BLaER1 (cell line): ENCODE results near the gene TAS2R41.

ENCODE experiments used
- H3K27ac ChIP-seq: shearing (Covaris generic); formaldehyde crosslinking; 2 replicates; pipeline ENCODE4 v1.8.1; 2022
- H3K27me3 ChIP-seq: shearing (Covaris generic); formaldehyde crosslinking; 2 replicates; pipeline ENCODE4 v1.8.1; 2022
- H3K36me3 ChIP-seq: shearing (Covaris generic); formaldehyde crosslinking; 2 replicates; pipeline ENCODE4 v1.8.1; 2022
- H3K4me1 ChIP-seq: shearing (Covaris generic); formaldehyde crosslinking; 2 replicates; pipeline ENCODE4 v1.8.1; 2022
- H3K4me2 ChIP-seq: shearing (Covaris generic); formaldehyde crosslinking; 2 replicates; pipeline ENCODE4 v1.8.1; 2022
- H3K4me3 ChIP-seq: shearing (Covaris generic); formaldehyde crosslinking; 2 replicates; pipeline ENCODE4 v1.8.1; 2022
- H3K9ac ChIP-seq: shearing (Covaris generic); formaldehyde crosslinking; 2 replicates; pipeline ENCODE4 v1.8.1; 2022
- H3K9me3 ChIP-seq: shearing (Covaris generic); formaldehyde crosslinking; 2 replicates; pipeline ENCODE4 v1.8.1; 2022
- H4K20me1 ChIP-seq: shearing (Covaris generic); formaldehyde crosslinking; 2 replicates; pipeline ENCODE4 v1.8.1; 2022
- Cebpa-rat ChIP-seq: shearing (Covaris generic); IDR thresholded peaks from 2 replicates; pipeline ENCODE4 v1.8.1; 2022

TAS2R41 gene, protein sequence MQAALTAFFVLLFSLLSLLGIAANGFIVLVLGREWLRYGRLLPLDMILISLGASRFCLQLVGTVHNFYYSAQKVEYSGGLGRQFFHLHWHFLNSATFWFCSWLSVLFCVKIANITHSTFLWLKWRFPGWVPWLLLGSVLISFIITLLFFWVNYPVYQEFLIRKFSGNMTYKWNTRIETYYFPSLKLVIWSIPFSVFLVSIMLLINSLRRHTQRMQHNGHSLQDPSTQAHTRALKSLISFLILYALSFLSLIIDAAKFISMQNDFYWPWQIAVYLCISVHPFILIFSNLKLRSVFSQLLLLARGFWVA

DNA sequence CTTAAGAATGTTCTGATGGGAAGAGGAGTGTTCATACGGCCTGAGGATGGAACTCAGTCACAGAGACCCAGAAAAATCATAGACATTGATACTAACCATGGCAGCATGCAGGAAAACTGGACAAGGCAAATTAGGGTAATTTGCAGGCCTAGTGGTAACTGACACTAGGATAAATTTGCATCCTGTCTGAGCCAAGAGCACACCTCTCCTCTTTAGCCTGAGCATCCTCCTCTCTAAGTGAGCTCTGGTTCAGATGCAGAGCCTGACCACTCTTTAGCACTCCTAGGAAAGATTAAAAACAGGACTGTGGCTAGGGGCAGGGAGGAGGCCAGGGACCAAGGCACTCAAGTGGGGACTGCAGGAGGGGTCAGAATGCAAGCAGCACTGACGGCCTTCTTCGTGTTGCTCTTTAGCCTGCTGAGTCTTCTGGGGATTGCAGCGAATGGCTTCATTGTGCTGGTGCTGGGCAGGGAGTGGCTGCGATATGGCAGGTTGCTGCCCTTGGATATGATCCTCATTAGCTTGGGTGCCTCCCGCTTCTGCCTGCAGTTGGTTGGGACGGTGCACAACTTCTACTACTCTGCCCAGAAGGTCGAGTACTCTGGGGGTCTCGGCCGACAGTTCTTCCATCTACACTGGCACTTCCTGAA lies at the start of gene TAS2R41:
Gene TAS2R41, plus strand, starts transcription at position 373 of the 650 bp plus-strand sequence. Its CDS starts 0 bp downstream, at position 373.
- no peaks in the 10 kb centered on the region for H3K9me3 ChIP-seq
- no peak within 1 kb of the TSS for H3K27ac ChIP-seq
- no peaks in the 10 kb centered on the region for H3K27me3 ChIP-seq
- no peaks in the 10 kb centered on the region for H3K36me3 ChIP-seq
- no peak for TF ChIP-seq Cebpa-rat
- no peak within 1 kb of the TSS for H3K4me2 ChIP-seq
- H4K20me1 ChIP-seq, result no peaks in the 10 kb centered on the region
- H3K9ac ChIP-seq, result no peak within 1 kb of the TSS
- no peaks in the 10 kb centered on the region for H3K4me1 ChIP-seq
- H3K4me3 ChIP-seq, result no peak within 1 kb of the TSS

DNA sequence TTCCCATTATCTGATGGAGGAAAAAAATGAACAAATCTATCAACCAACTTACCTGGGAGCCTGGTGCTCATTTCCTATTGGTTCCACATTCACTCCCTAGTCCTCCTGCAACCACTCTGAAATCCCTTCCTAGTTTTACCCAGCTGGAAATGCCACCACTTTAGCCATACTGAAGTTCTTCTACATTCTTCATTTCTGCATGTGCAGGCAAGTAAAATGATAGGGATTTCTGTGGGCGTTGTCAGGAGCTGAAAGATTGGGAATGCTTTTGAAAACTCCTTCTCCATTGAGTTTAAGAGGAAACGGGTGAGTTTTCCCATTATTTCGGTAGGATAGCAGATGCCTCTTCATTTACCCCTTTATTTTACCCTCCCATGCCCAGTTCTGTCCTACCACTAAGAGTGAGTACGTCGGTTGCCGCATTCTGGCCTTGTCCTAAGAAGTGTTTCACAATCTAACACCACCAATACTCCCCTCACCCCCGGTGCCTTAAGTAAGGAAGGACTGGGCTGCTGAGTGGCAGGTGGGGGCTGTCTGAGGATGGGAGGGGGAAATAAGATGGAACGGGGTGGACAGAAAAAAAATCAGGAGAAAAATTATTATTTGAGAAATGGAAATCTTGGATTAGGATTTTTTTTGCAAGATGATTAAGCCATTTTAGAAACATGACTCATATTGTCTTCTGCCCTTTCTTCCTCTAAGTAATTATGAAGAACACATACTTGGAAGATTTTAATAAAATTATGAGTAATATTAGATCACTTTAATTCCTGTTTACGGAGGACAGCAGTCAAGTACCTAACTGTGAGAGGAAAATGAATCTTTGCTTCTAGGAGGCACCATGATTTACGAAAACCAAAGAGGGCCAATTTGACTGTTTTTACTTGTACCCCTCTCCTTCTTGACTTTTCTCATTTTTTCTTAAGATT lies 47.6 kb upstream of the TAS2R41 start:
- no peak for TF ChIP-seq Cebpa-rat
- H3K27ac ChIP-seq, result no peak overlapping the region
- no peaks in the 10 kb centered on the region for H3K9me3 ChIP-seq
- H3K9ac ChIP-seq, result no peak overlapping the region
- no peak overlapping the region for H3K4me2 ChIP-seq
- no peaks in the 10 kb centered on the region for H4K20me1 ChIP-seq
- H3K4me3 ChIP-seq, result no peak overlapping the region
- H3K36me3 ChIP-seq, result no peaks in the 10 kb centered on the region
- no peaks in the 10 kb centered on the region for H3K4me1 ChIP-seq
- no peaks in the 10 kb centered on the region for H3K27me3 ChIP-seq

DNA sequence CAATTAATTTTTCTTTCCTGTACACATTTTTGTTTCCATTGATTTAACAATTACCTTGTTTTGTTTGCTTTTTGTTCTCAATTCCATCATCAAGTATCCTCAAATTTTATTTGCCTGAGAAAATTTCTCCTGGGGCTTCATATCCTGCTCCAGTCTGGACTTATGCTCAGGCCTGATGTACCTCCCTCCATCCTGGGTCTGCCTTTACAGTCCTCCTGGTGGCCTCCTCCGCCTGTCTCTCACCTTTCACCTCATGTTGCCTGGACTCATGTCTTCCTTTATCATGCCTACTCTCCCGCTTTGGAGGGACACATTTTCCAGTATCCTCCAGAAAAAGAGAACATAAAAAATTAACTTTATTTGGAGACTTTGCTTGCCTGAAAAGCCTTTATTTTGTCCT lies 46.6 kb upstream of the TAS2R41 start:
- Histone ChIP-seq H4K20me1 (no peaks in the 10 kb centered on the region), H3K27me3 (no peaks in the 10 kb centered on the region), H3K36me3 (no peaks in the 10 kb centered on the region), H3K27ac (no peak overlapping the region), H3K4me3 (no peak overlapping the region), H3K4me1 (no peaks in the 10 kb centered on the region), H3K9me3 (no peaks in the 10 kb centered on the region), H3K4me2 (no peak overlapping the region), H3K9ac (no peak overlapping the region)
- TF ChIP-seq Cebpa-rat, result no peak

DNA sequence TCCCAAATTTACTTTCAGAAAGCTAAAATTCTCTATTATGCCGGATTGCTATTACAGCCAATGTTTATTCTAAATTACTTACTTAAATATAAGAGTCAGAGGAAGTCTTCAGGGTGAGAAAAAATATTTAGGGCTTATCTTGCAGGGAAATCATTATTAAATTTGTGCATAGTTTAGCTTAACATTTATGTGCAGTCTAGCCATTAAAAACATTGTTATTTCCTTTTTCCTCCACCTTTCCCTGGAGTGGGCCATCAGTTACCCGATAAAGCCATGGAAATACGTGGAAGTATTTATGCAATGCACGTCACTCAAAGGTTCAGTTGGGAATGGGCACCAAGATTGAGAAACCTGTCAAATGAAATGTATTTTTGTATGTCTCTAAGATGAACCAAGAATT lies 43.9 kb upstream of the TAS2R41 start:
- no peaks in the 10 kb centered on the region for H3K36me3 ChIP-seq
- H3K9me3 ChIP-seq, result no peaks in the 10 kb centered on the region
- H3K4me2 ChIP-seq, result no peak overlapping the region
- no peaks in the 10 kb centered on the region for H3K27me3 ChIP-seq
- no peaks in the 10 kb centered on the region for H3K4me1 ChIP-seq
- no peak overlapping the region for H3K27ac ChIP-seq
- no peak overlapping the region for H3K4me3 ChIP-seq
- H3K9ac ChIP-seq, result no peak overlapping the region
- H4K20me1 ChIP-seq, result no peaks in the 10 kb centered on the region
- no peak for TF ChIP-seq Cebpa-rat

DNA sequence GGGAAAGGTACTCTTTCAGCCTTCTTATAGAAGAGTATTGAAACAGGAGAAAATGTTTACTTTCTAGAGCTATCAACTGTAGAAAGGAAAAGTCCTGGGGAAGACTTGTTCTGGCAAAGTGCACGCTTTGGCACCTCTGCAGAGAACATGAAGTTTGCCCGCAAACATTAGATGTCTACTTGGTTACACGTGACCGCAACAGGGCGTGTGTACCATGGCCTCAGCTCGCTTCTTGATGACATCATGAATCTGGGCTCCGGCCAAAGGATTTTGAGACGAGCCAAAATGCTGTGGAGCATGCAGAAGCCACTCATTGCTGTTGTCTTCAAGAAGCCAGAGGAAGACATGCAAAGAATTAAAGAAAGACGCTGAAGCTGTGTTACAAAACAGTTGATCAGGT lies 43.0 kb upstream of the TAS2R41 start:
- no peaks in the 10 kb centered on the region for H4K20me1 ChIP-seq
- H3K9ac ChIP-seq, result no peak overlapping the region
- no peak overlapping the region for H3K4me2 ChIP-seq
- H3K9me3 ChIP-seq, result no peaks in the 10 kb centered on the region
- no peak for TF ChIP-seq Cebpa-rat
- no peaks in the 10 kb centered on the region for H3K4me1 ChIP-seq
- H3K36me3 ChIP-seq, result no peaks in the 10 kb centered on the region
- no peak overlapping the region for H3K4me3 ChIP-seq
- no peaks in the 10 kb centered on the region for H3K27me3 ChIP-seq
- no peak overlapping the region for H3K27ac ChIP-seq

DNA sequence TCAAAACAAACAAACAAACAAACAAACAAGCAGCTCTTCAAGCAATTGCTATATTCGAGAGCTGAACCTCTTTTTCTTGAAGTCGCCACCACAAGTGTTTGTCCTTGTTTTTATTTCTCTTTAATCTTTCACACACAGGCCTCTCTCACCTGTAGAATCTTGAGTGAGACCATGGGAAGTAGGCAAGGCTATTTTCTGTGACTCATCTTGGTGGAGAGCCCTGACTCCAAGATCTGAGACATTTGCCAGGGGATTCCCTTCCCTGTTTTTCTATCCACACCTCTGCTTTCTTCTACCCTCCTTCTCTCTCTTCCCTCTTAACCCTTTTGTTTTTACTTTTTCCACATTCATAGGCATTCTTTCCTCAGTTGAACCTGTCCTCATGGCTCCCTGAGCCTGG lies 42.4 kb upstream of the TAS2R41 start:
- no peak overlapping the region for H3K27ac ChIP-seq
- H3K4me3 ChIP-seq, result no peak overlapping the region
- TF ChIP-seq Cebpa-rat, result no peak

DNA sequence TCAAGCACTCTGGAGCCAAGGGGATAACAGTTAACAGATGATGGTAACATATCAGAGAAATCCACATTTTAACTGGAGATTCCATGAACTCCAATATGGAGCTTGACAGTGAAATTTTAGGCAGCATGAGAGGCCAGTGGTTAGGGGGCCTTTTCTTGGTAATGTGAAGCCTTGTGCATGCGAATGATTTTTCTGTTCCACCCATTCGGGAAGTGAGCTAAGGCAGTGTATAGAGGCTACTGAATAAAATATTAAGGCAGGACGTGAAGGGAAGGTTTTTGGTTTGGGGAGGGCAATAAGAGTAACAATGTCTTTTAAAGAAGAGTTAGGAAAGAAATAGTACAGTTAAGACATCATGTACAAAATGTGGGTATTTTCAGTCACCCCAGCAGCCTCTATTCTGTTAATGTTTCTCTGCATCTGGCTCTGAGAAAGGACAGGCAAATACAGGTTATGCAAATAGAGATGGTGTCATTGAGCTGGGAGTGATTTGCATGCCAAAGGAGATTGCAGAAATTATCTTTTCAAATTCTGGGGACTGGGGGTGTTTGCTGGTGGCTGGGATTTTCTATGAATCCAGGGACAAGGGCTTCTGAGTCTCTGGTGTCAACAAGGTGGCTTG lies 41.2 kb upstream of the TAS2R41 start:
- Histone ChIP-seq H3K27ac (no peak overlapping the region), H3K9ac (no peak overlapping the region), H3K4me1 (no peaks in the 10 kb centered on the region), H3K27me3 (no peaks in the 10 kb centered on the region), H3K9me3 (no peaks in the 10 kb centered on the region), H3K4me2 (no peak overlapping the region), H4K20me1 (no peaks in the 10 kb centered on the region), H3K36me3 (no peaks in the 10 kb centered on the region), H3K4me3 (no peak overlapping the region)
- no peak for TF ChIP-seq Cebpa-rat

More for the DNA sequence above, 42.4 kb upstream of the TAS2R41 start:
- H3K4me2 ChIP-seq, result no peak overlapping the region
- H3K9ac ChIP-seq, result no peak overlapping the region
- no peaks in the 10 kb centered on the region for H4K20me1 ChIP-seq
- H3K36me3 ChIP-seq, result no peaks in the 10 kb centered on the region
- H3K9me3 ChIP-seq, result no peaks in the 10 kb centered on the region
- H3K4me1 ChIP-seq, result no peaks in the 10 kb centered on the region
- no peaks in the 10 kb centered on the region for H3K27me3 ChIP-seq

DNA sequence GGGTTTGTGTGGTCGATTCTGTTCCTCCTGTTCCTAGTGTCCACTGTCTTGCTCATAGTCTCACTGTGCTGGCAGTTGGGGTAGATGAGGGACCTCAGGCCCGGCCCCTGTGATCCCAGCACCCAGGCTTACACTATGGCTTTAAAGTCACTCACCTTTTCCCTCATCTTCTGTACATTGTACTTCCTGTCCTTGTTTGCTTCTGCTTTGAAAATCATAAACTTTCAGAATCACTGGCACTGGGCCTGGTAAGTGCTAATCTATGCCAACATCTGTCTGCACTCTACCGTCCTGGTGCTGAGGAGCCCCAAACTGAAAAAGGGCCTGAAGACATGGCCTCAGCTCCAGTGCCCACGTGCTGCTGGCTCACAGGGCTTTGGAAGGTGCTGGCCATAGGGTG lies 40.1 kb upstream of the TAS2R41 start:
- Histone ChIP-seq H4K20me1 (no peaks in the 10 kb centered on the region), H3K4me2 (no peak overlapping the region), H3K36me3 (no peaks in the 10 kb centered on the region), H3K4me3 (no peak overlapping the region), H3K9me3 (no peaks in the 10 kb centered on the region), H3K27me3 (no peaks in the 10 kb centered on the region), H3K9ac (no peak overlapping the region), H3K27ac (no peak overlapping the region), H3K4me1 (no peaks in the 10 kb centered on the region)
- TF ChIP-seq Cebpa-rat, result no peak

DNA sequence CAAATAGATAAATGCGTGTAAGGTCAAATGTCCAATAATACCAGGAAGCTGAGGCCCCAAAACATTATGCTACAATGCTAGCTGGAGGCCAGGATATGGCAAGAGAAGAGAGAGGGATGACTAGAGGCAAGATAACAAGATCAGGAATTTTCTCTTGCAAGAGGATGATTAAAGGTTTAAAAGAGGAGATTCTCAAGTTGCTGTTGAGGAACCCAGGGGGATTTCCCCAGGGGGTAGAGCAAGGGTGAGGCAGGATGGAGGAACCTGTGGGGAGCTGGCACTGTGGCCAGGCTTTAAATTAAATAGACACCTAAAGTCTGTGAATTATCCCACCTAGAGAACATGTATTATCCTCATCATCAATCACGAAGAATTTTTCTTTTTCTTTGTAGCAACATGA lies 37.8 kb upstream of the TAS2R41 start:
- no peak overlapping the region for H3K27ac ChIP-seq
- no peaks in the 10 kb centered on the region for H3K27me3 ChIP-seq
- no peaks in the 10 kb centered on the region for H4K20me1 ChIP-seq
- no peaks in the 10 kb centered on the region for H3K4me1 ChIP-seq
- no peaks in the 10 kb centered on the region for H3K9me3 ChIP-seq
- H3K4me3 ChIP-seq, result no peak overlapping the region
- H3K9ac ChIP-seq, result no peak overlapping the region
- no peaks in the 10 kb centered on the region for H3K36me3 ChIP-seq
- TF ChIP-seq Cebpa-rat, result no peak
- no peak overlapping the region for H3K4me2 ChIP-seq
